PC-3 (cell line): ENCODE measurements around the gene SORL1. TPM values are rescaled to one million over a fixed set of nuclear protein-coding genes. Genes with fewer than 3 reads are reported as not detected.
"Not testable (repeated sequence)": the region's sequence is repeated elsewhere in the genome, so short reads cannot be mapped to it uniquely, and the experiment has no call there.

ENCODE experiments used
- ATAC-seq: fragments of 200-7000 bp; cut with Tn5 transposase; 2 replicates; pipeline ENCODE4 v1.9.1; 2020; ENCODE audit warnings: mild to moderate bottlenecking, moderate library complexity
- BruUV-seq: library from RNA; stranded (reverse); fragments of 400-500 nt; replicated peaks from 2 replicates; lab custom pipeline; 2021; lab: Mats Ljungman, UMichigan
- CTCF ChIA-PET: fragments of 300-600 bp; sonication (Branson Sonifier 250); formaldehyde crosslinking; loops from one replicate; lab custom pipeline; 2022; ENCODE audit warnings: antibody characterized with exemption; lab: Charles Lee
- POLR2A ChIA-PET: fragments of 300-600 bp; sonication (Branson Sonifier 250); formaldehyde crosslinking; loops from one replicate; lab custom pipeline; 2022; ENCODE audit warnings: antibody characterized with exemption; ENCODE audit not compliant: unreplicated experiment; lab: Charles Lee
- DNase-seq: peaks from one replicate; pipeline ENCODE4 v3.0.0-alpha.2; 2015
- H2AFZ ChIP-seq: fragments of 300-600 bp; sonication (generic); 2 replicates; pipeline ENCODE4 v1.6.0; 2016; ENCODE audit warnings: antibody characterized with exemption, low read length
- H3F3A ChIP-seq: fragments of 300-600 bp; sonication (generic); one replicate; pipeline ENCODE4 v1.6.0; 2017; ENCODE audit warnings: antibody characterized with exemption, low read length, control low read depth, mild to moderate bottlenecking; ENCODE audit not compliant: unreplicated experiment
- H3K27ac ChIP-seq: fragments of 300-600 bp; sonication (generic); 2 replicates; pipeline ENCODE4 v1.5.1; 2016; ENCODE audit warnings: mild to moderate bottlenecking, low read length
- H3K27me3 ChIP-seq: fragments of 300-600 bp; sonication (generic); 2 replicates; pipeline ENCODE4 v1.6.1; 2016; ENCODE audit warnings: low read length, mixed read lengths
- H3K36me3 ChIP-seq: fragments of 300-600 bp; sonication (generic); 2 replicates; pipeline ENCODE4 v1.6.1; 2016; ENCODE audit warnings: low read depth, mixed run types, low read length, mixed read lengths
- H3K4me1 ChIP-seq: fragments of 300-600 bp; sonication (generic); 2 replicates; pipeline ENCODE4 v1.5.1; 2016; ENCODE audit warnings: low read length; ENCODE audit not compliant: insufficient read depth
- H3K4me2 ChIP-seq: fragments of 300-600 bp; sonication (generic); 2 replicates; pipeline ENCODE4 v1.6.0; 2016; ENCODE audit warnings: low read length
- H3K4me3 ChIP-seq: fragments of 300-600 bp; sonication (generic); 2 replicates; pipeline ENCODE4 v1.5.1; 2016; ENCODE audit warnings: mild to moderate bottlenecking, low read length, mixed read lengths
- H3K79me2 ChIP-seq: fragments of 300-600 bp; sonication (generic); 2 replicates; pipeline ENCODE4 v1.6.1; 2017; ENCODE audit warnings: low read length, mixed read lengths
- H3K9ac ChIP-seq: fragments of 300-600 bp; sonication (generic); 2 replicates; pipeline ENCODE4 v1.6.0; 2016; ENCODE audit warnings: mild to moderate bottlenecking, low read length
- H3K9me2 ChIP-seq: fragments of 300-600 bp; sonication (generic); replicated peaks from 2 replicates; pipeline ENCODE4 v1.6.1; 2016; ENCODE audit warnings: mixed run types, low read length, mixed read lengths
- H3K9me3 ChIP-seq: fragments of 300-600 bp; sonication (generic); 2 replicates; pipeline ENCODE4 v1.6.1; 2016; ENCODE audit warnings: low read length, mixed read lengths
- H4K20me1 ChIP-seq: fragments of 300-600 bp; sonication (generic); 2 replicates; pipeline ENCODE4 v1.6.1; 2016; ENCODE audit warnings: low read length, mixed read lengths
- CTCF ChIP-seq: fragments of 300-600 bp; sonication (generic); conservative IDR thresholded peaks from 2 replicates; pipeline ENCODE4 v1.5.1; 2017; ENCODE audit warnings: antibody characterized with exemption, low read depth, mild to moderate bottlenecking, low read length
- EZH2 ChIP-seq: fragments of 300-600 bp; sonication (generic); IDR thresholded peaks from one replicate; pipeline ENCODE4 v1.6.1; 2017; ENCODE audit warnings: antibody characterized with exemption, mild to moderate bottlenecking, low read length; ENCODE audit not compliant: unreplicated experiment
- EZH2phosphoT487 ChIP-seq: fragments of 300-600 bp; sonication (generic); IDR thresholded peaks from 2 replicates; pipeline ENCODE4 v1.6.1; 2018; ENCODE audit warnings: mild to moderate bottlenecking, antibody characterized with exemption, low read length, borderline replicate concordance
- intact Hi-C: fragments of 100-400 bp; cut with micrococcal nuclease; formaldehyde crosslinking; loops from 2 replicates; pipeline ENCODE4 v1.9.0; 2023
- total RNA-seq: library from RNA; depleted of rRNA; stranded (reverse); fragments of >200 nt; gene quantifications from 2 replicates; pipeline ENCODE4 v1.2.3, GENCODE V29; 2014

SORL1 gene
- total RNA-seq, 1 experiment from 2014 or later, result 53.7 TPM

DNA sequence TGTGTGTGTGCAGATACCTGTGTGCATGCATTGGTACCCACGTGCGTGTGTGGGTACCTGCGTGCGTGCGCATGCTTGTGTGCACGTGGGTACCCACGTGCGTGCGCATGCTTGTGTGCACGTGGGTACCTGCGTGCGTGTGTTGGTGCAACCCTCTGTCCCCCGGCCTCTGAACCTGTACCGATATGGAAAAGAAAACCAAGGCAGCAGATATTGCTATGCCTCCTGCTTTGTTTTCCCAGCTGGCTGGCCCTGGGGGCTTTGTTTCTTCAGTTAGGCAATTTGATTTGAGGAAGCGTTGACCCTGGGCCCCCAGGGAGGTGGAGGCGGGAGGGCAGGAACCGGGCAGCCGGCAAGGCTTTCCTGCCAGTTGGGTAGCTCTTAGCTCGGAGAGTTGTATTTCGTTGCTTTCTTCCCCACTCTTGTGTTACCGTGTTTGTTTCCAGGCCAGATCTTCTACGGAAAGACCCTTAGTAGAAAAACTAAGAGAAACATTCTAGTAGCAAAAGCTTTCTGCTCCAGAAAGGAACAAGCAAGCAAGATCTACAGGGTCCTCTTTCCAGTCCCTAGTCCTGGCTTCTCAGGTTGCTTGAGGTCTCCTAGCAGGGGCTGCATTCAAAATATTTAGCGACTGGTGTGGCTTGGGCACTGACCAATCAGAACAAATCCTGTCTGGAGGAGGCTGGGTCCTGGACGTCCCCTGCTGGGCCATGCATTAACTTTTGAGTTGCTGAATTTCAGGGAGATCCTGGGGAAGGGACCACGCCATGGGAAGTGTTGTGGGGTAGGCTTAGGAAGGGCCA, 27.0 kb downstream of the SORL1 start:
- ChIA-PET POLR2A (no interaction called here), CTCF (no interaction called here)
- no peaks in the 10 kb centered on the region for H3F3A ChIP-seq
- no peaks in the 10 kb centered on the region for H3K79me2 ChIP-seq
- no peaks in the 10 kb centered on the region for H3K9me2 ChIP-seq
- H2AFZ ChIP-seq, result no peak overlapping the region
- H3K9me3 ChIP-seq, result no peaks in the 10 kb centered on the region
- BruUV-seq, result no TSS peak
- H3K4me3 ChIP-seq, result peak overlapping the region; percentile 27; the same call in 1 of the 2 replicates
- H3K27me3 ChIP-seq, result no peaks in the 10 kb centered on the region
- no peak for ATAC-seq
- TF ChIP-seq EZH2phosphoT487, result no peak
- TF ChIP-seq CTCF, result no peak
- no peak for TF ChIP-seq EZH2
- DNase-seq, result no peak
- intact Hi-C loops, result no loop called here
- no peak overlapping the region for H3K9ac ChIP-seq
- H3K27ac ChIP-seq, result peak overlapping the region; percentile 74
- H3K4me1 ChIP-seq, result peaks cover 47% of the 10 kb centered on the region
- H3K4me2 ChIP-seq, result peak overlapping the region; percentile 76
- H4K20me1 ChIP-seq, result no peaks in the 10 kb centered on the region
- H3K36me3 ChIP-seq, result no peaks in the 10 kb centered on the region

GRCh38 chr11:121479698-121480238, 27.7 kb downstream of the SORL1 start:
- BruUV-seq, result no TSS peak
- Histone ChIP-seq H3K9ac (no peak overlapping the region), H3K27ac (no peak overlapping the region), H3K4me2 (peak overlapping the region; percentile 21; the same call in 1 of the 2 replicates), H3K9me2 (no peaks in the 10 kb centered on the region), H3K9me3 (no peaks in the 10 kb centered on the region), H4K20me1 (no peaks in the 10 kb centered on the region), H3F3A (no peaks in the 10 kb centered on the region), H2AFZ (no peak overlapping the region), H3K79me2 (no peaks in the 10 kb centered on the region), H3K4me1 (peaks cover 47% of the 10 kb centered on the region), H3K4me3 (no peak overlapping the region), H3K36me3 (no peaks in the 10 kb centered on the region), H3K27me3 (no peaks in the 10 kb centered on the region)
- ChIA-PET POLR2A (no interaction called here), CTCF (no interaction called here)
- intact Hi-C loops, result no loop called here
- ATAC-seq, result no peak
- no peak for TF ChIP-seq CTCF
- no peak for TF ChIP-seq EZH2phosphoT487
- TF ChIP-seq EZH2, result no peak
- DNase-seq, result peak; percentile 19

DNA sequence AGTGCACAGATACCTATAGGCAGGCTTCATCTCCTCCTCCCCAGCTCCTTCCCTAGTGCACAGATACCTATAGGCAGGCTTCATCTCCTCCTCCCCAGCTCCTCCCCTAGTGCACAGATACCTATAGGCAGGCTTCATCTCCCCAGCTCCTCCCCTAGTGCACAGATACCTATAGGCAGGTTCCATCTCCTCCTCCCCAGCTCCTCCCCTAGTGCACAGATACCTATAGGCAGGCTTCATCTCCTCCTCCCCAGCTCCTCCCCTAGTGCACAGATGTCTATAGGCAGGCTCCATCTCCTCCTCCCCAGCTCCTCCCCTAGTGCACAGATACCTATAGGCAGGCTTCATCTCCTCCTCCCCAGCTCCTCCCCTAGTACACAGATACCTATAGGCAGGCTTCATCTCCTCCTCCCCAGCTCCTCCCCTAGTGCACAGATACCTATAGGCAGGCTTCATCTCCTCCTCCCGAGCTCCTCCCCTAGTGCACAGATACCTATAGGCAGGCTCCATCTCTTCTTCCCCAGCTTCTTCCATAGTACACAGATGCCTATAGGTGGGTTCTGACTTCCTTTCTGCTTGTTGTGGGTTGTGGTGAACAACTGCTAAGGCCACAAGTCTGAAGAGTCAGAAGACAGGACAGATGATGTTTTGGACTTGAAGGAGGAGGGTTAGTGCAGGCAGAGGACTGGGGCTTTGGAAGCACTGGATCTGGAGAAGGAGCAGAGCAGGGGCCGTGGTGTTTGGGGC, 29.5 kb downstream of the SORL1 start:
- H2AFZ ChIP-seq, BruUV-seq, ATAC-seq, POLR2A ChIA-PET, H3K27ac ChIP-seq, CTCF ChIA-PET, H3K27me3 ChIP-seq, H3F3A ChIP-seq, H3K9me3 ChIP-seq, H3K4me3 ChIP-seq, H3K79me2 ChIP-seq, intact Hi-C loops, H3K4me2 ChIP-seq, H3K36me3 ChIP-seq, H3K9me2 ChIP-seq, H3K9ac ChIP-seq, H4K20me1 ChIP-seq, DNase-seq: not testable (repeated sequence)
- H3K4me1 ChIP-seq, result peaks cover 34% of the 10 kb centered on the region
